NCI-H526 (cell line): ENCODE measurements around the gene GDPD4.

Source experiments
- DNase-seq, 2 experiments: peaks; one replicate each; lab custom pipeline; 2025; lab: John Stamatoyannopoulos, UW

The GDPD4 gene

GRCh38 chr11:77244277-77245027 is 57.0 kb downstream of the GDPD4 start:
- DNase-seq = no peak

DNA sequence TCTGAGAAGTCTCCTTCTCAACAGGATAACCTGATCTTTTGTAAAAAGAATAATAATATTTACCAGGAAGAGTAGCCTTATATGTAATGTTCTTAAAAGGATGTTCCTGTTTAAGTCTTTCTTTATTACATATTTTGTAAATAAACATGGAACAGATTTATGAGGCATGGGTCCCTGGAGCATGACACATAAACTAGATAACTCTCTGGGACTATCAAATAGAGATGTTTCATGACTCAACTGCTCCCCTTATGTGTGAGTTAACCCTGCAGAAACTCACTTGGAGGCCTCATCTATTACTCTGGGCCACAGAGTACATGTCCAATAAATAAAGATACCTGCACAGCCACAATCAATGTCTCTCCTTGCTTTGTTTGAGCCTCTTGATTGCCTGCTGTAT is 64.6 kb downstream of the GDPD4 start:
- DNase-seq = no peak

- no peak for DNase-seq
Measured at GRCh38 chr11:77233011-77233410, 68.5 kb downstream of the GDPD4 start.

GRCh38 chr11:77232242-77232641 is 69.2 kb downstream of the GDPD4 start:
- no peak for DNase-seq

- DNase-seq = no peak
Measured at GRCh38 chr11:77231800-77232199, 69.7 kb downstream of the GDPD4 start.

DNA sequence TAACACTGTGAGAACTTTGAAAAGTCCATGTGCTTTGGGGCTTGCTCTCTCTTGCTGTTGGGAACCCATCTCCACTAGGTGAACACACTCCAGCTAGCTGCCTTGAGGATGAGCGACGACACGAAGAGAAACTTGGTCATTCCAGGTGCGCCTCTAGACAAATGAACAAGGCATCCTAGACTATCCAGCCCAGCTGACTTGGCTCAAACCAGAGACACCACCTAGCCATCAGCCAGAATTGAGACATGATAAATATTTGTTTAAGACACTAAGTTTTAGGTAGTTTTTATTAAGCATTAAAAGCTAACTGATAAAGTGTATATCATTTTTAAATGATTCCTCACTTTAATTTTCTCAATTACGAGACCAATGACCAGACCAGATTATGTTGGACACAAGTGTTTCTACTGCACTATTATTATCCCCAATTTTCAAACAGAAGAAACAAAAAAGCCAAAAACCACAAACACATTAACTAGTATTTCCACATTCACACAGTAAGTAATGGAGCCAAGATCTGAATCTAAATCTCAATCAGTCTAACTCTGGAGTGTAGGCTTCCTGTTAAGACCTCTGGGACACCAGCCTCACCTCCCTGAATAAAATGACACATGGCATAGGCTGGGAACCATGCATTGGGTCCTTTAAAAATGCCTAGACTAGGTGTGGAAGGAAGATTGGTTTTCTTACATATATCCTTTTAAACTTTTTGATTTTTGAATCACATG is 70.4 kb downstream of the GDPD4 start:
- no peak for DNase-seq

GRCh38 chr11:77223797-77224196 is 77.7 kb downstream of the GDPD4 start:
- DNase-seq = no peak

DNA sequence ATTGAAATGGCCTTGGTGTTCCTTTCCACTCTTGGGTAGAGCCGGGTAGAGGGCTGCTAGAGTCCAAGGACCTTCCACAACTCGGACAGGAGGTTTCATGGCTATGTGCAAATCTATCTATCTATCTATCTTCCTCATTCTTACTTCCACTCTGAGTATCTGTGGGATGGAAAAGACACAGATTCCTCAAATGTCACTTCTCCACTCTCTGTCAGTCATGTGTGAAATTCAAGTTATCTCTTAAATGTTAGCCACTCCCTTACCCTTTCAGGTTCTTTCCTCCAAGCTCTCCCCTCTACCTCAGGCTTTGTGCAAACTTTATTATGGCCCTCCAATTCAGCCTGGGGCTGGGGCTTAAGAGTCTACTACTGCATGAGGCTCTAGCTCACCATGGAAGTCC is 84.3 kb downstream of the GDPD4 start:
- DNase-seq = no peak

GRCh38 chr11:77215106-77215505 is 86.4 kb downstream of the GDPD4 start:
- no peak for DNase-seq

GRCh38 chr11:77214557-77214956 is 86.9 kb downstream of the GDPD4 start:
- no peak for DNase-seq

DNA sequence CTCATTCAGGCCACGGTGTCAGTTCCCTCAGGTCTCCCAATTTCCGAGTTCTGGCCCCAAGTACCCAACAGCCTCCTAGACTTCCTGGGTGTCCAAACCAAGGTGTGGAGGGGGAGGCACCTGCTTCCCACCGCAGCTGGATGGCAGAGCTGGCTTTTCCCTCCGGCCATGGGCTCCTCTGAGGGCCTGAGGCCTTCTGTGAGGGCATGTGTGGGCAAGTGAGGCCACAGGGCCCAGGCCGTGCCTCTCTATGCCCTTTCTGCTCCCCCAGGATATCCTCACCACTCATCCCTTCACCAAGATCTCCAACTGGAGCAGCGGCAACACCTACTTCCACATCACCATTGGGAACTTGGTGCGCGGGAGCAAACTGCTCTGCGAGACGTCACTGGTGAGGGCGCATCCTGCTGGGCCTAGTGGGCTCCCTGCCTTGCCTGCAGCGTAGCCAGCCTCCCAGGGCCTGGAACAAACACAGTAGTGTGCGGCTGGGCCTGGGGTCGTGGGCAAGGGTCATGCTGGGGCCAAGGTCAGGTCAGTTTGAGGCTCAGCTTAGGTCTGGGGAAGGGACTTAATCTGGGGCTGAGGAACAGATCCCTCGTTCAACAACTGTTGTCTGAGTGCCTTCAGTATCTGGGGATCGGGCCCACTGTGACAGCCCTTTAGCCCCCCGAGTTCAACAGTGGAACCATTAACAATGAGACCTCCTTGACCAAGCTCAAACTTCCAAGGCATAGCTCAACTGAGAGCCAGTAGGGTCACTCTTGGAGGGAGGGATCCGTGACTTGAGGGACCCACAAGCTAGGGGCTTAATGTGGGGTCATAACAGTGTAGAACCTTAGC is 87.7 kb downstream of the GDPD4 start:
- no peak for DNase-seq

- DNase-seq = no peak
Measured at GRCh38 chr11:77213029-77213579, 88.4 kb downstream of the GDPD4 start.

- no peak for DNase-seq
Measured at GRCh38 chr11:77212314-77213007, 89.0 kb downstream of the GDPD4 start.

GRCh38 chr11:77211594-77212251 is 89.8 kb downstream of the GDPD4 start:
- no peak for DNase-seq

DNA sequence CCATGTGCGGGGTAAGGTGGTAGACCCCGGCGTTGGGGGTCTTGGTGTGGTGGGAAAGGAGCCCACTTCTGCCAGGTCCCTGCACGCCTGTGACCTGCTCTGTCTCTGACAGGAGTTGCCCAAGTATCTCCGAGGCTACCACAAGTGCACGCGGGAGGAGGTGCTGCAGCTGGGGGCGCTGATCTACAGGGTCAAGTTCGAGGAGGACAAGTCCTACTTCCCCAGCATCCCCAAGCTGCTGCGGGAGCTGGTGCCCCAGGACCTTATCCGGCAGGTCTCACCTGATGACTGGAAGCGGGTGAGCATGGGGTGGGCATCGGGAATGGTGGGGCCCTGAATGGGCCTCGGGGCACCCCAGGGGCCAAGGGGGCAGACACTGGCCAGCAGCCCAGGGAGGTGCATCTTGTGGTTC is 90.4 kb downstream of the GDPD4 start:
- DNase-seq = no peak

- DNase-seq = no peak
Measured at GRCh38 chr11:77209663-77210062, 91.8 kb downstream of the GDPD4 start.

DNA sequence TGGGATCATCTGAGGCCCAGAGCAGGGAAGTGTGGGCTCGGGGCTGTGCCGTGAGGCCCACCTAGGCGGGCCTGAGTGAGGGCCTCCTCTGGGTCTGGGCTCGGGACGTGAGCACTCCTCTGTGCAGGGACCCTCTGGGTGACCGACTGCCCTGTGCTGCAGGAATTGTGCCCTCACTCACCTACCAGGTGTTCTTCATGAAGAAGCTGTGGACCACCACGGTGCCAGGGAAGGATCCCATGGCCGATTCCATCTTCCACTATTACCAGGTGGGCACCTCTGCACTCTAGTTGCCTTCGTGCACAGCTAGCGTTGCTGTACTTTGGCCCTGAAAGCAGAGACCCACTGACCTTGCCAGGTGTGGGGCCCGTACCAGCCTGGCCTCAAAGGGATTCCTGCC is 93.0 kb downstream of the GDPD4 start:
- no peak for DNase-seq

- DNase-seq = no peak
Measured at GRCh38 chr11:77207618-77208313, 93.7 kb downstream of the GDPD4 start.

DNA sequence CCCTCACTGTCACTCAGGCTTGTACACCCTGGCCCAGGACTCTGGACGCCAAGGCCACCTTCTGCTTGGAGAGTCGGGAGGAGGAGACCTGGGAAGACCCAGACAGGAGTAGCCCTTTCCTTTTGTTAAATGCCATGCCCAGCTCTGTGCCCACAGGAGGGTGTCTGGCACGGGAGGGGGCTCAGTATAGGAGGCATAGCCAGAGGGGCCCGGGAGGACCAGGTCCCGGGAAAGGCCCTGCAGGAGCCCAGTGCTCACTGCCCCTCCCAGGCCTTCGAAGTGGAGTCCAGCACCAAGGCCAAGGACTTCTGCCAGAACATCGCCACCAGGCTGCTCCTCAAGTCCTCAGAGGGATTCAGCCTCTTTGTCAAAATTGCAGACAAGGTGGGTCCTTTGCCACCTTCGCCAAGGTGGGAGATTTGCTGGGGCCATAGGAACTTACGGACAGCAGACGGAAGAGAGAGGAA is 94.4 kb downstream of the GDPD4 start:
- DNase-seq = no peak

DNA sequence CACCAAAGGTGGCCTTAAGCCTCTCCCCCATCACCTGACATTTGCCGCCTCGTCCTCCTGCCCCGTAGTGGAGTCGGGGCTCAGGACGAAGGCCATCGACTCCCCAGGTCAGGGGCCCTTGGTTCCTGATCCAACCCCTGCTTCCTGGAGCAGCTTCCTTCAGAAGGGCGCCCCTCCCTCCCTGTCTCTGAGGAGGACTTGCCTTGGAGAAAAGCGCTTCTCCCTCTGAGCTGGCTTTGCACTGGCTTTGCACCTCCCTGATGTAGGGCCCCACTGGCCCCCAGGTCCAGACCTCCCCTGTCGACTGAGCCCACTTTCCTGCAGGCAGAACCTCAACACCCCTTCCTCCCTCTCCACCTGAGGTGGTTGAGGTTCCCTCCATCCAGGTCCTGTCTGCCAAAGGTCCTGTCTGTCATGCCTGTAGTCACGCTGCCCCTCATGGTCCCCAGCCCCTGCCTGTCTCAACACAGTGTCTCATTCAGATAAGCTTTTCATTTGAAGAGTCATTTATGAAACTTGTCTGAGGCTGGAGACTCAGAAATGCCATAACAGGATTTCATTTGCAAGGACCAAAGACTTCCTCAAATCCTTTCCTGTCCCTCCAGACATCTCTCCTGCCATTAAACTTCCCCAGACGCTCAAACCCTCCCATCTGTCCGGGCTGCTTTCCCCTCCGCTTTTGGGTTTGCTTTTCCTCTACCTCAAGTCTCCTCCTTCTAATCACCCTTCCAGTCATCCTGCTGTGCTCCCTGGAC is 95.0 kb downstream of the GDPD4 start:
- DNase-seq = no peak
